HG02840 (cell line): ENCODE results near the gene PIM3.
A peak's percentile ranks its signal among the peaks of the same experiment; 100 is the strongest.

Experiments
- ATAC-seq: cut with Tn5 transposase; IDR thresholded peaks from one replicate; pipeline ENCODE4 v1.9.1; 2021; ENCODE audit warnings: mild to moderate bottlenecking, moderate library complexity, moderate number of reproducible peaks; ENCODE audit not compliant: unreplicated experiment, low FRiP score

PIM3 gene

GRCh38 chr22:49966041-49966773 is 5.6 kb downstream of the PIM3 start:
- no peak for ATAC-seq

- no peak for ATAC-seq
These were observed 6.5 kb downstream of the PIM3 start for GRCh38 chr22:49966774-49967705.

GRCh38 chr22:49967706-49968208 is 7.2 kb downstream of the PIM3 start:
- ATAC-seq = no peak

- no peak for ATAC-seq
These were observed 7.8 kb downstream of the PIM3 start for GRCh38 chr22:49968313-49968830.

- no peak for ATAC-seq
These were observed 8.5 kb downstream of the PIM3 start for GRCh38 chr22:49968831-49969661.

GRCh38 chr22:49969751-49970527 is 9.4 kb downstream of the PIM3 start:
- no peak for ATAC-seq

GRCh38 chr22:49970528-49971231 is 10.1 kb downstream of the PIM3 start:
- ATAC-seq = peak; percentile 56

GRCh38 chr22:49971232-49972162 is 10.9 kb downstream of the PIM3 start:
- ATAC-seq = peak; percentile 26

- no peak for ATAC-seq
These were observed 11.8 kb downstream of the PIM3 start for GRCh38 chr22:49972163-49973017.

- ATAC-seq = no peak
These were observed 12.7 kb downstream of the PIM3 start for GRCh38 chr22:49973018-49973961.

GRCh38 chr22:49975543-49976389 is 15.2 kb downstream of the PIM3 start:
- ATAC-seq = no peak

GRCh38 chr22:49976439-49977175 is 16.0 kb downstream of the PIM3 start:
- no peak for ATAC-seq

- ATAC-seq = no peak
These were observed 17.0 kb downstream of the PIM3 start for GRCh38 chr22:49977578-49977977.

- no peak for ATAC-seq
These were observed 19.2 kb downstream of the PIM3 start for GRCh38 chr22:49979587-49980264.
